Measurements from ENCODE around the gene NCAPD3. TPM values are rescaled to one million over a fixed set of nuclear protein-coding genes. Genes with fewer than 3 reads are reported as not detected.

The NCAPD3 gene
- total RNA-seq, 1 experiment from 2014 or later, result 26.7 TPM

- Mint-ChIP-seq H3K4me1 (ENCODE audit: insufficient read depth, unreplicated experiment) (peaks cover 12% of the 10 kb centered on the region), H3K9me3 (ENCODE audit: unreplicated experiment) (no peaks in the 10 kb centered on the region), H3K27me3 (ENCODE audit: insufficient read depth, unreplicated experiment) (peaks cover 15% of the 10 kb centered on the region), H3K4me3 (ENCODE audit: unreplicated experiment) (no peak overlapping the region), H3K36me3 (ENCODE audit: insufficient read depth, unreplicated experiment) (no peaks in the 10 kb centered on the region), H3K27ac (ENCODE audit: low read depth, unreplicated experiment) (no peak overlapping the region)
- DNase-seq (ENCODE audit: unreplicated experiment), result no peak
- intact Hi-C loops (cut with micrococcal nuclease), result no loop called here
- no peak for TF ChIP-seq CTCF (IDR thresholded peaks at IDR 0.05; ENCODE audit: unreplicated experiment)
- POLR2A ChIA-PET, result interaction anchor here (1.6 kb wide), 1 partner anchor 18 kb away, joined by 4 read pairs; the partner anchor contains the start of gene ACAD8
- BruUV-seq (replicated peaks), result no TSS peak
- CTCF ChIA-PET, result interaction anchor here (0.5 to 0.9 kb wide), 4 partner anchors 10 to 174 kb away, joined by 3 read pairs; no protein-coding TSS in a partner anchor
These were observed 48.2 kb upstream of the NCAPD3 start for GRCh38 chr11:134271978-134272377.

GRCh38 chr11:134270250-134270714, 46.5 kb upstream of the NCAPD3 start:
- H3K9me3 Mint-ChIP-seq (ENCODE audit: unreplicated experiment), result no peaks in the 10 kb centered on the region
- ChIA-PET POLR2A (no interaction called here), CTCF (no interaction called here)
- intact Hi-C loops (cut with micrococcal nuclease), result no loop called here
- H3K4me1 Mint-ChIP-seq (ENCODE audit: insufficient read depth, unreplicated experiment), result peaks cover 22% of the 10 kb centered on the region
- no peak overlapping the region for H3K4me3 Mint-ChIP-seq (ENCODE audit: unreplicated experiment)
- BruUV-seq (replicated peaks), result no TSS peak
- TF ChIP-seq CTCF (IDR thresholded peaks at IDR 0.05; ENCODE audit: unreplicated experiment), result peak; percentile 24
- DNase-seq (ENCODE audit: unreplicated experiment), result peak; percentile 21
- H3K27ac Mint-ChIP-seq (ENCODE audit: low read depth, unreplicated experiment), result no peak overlapping the region
- peaks cover 6% of the 10 kb centered on the region for H3K27me3 Mint-ChIP-seq (ENCODE audit: insufficient read depth, unreplicated experiment)
- H3K36me3 Mint-ChIP-seq (ENCODE audit: insufficient read depth, unreplicated experiment), result no peaks in the 10 kb centered on the region

- intact Hi-C loops (cut with micrococcal nuclease), result no loop called here
- BruUV-seq (replicated peaks), result no TSS peak
- Mint-ChIP-seq H3K27ac (ENCODE audit: low read depth, unreplicated experiment) (peak overlapping the region; percentile 76), H3K27me3 (ENCODE audit: insufficient read depth, unreplicated experiment) (no peaks in the 10 kb centered on the region), H3K4me1 (ENCODE audit: insufficient read depth, unreplicated experiment) (peaks cover 22% of the 10 kb centered on the region), H3K9me3 (ENCODE audit: unreplicated experiment) (no peaks in the 10 kb centered on the region), H3K4me3 (ENCODE audit: unreplicated experiment) (no peak overlapping the region), H3K36me3 (ENCODE audit: insufficient read depth, unreplicated experiment) (peaks cover 9% of the 10 kb centered on the region)
- CTCF ChIA-PET, result interaction anchor here (0.7 to 1.5 kb wide), 2 partner anchors 9 to 11 kb away, joined by 4 read pairs; no protein-coding TSS in a partner anchor
- DNase-seq (ENCODE audit: unreplicated experiment), result no peak
- POLR2A ChIA-PET, result no interaction called here
- no peak for TF ChIP-seq CTCF (IDR thresholded peaks at IDR 0.05; ENCODE audit: unreplicated experiment)
These were observed 44.2 kb upstream of the NCAPD3 start for GRCh38 chr11:134267966-134268365.

GRCh38 chr11:134267461-134267860, 43.7 kb upstream of the NCAPD3 start:
- Mint-ChIP-seq H3K27ac (ENCODE audit: low read depth, unreplicated experiment) (peak overlapping the region; percentile 76), H3K9me3 (ENCODE audit: unreplicated experiment) (no peaks in the 10 kb centered on the region), H3K36me3 (ENCODE audit: insufficient read depth, unreplicated experiment) (peaks cover 13% of the 10 kb centered on the region), H3K4me3 (ENCODE audit: unreplicated experiment) (no peak overlapping the region), H3K4me1 (ENCODE audit: insufficient read depth, unreplicated experiment) (peaks cover 22% of the 10 kb centered on the region), H3K27me3 (ENCODE audit: insufficient read depth, unreplicated experiment) (no peaks in the 10 kb centered on the region)
- intact Hi-C loops (cut with micrococcal nuclease), result no loop called here
- BruUV-seq (replicated peaks), result no TSS peak
- CTCF ChIA-PET, result interaction anchor here (1.2 to 1.9 kb wide), 3 partner anchors 8 to 64 kb away, joined by 3 to 6 read pairs (median 4); partner anchors contain the start of gene ACAD8
- POLR2A ChIA-PET, result interaction anchor here (1.4 kb wide), 1 partner anchor 41 kb away, joined by 3 read pairs; no protein-coding TSS in a partner anchor
- no peak for TF ChIP-seq CTCF (IDR thresholded peaks at IDR 0.05; ENCODE audit: unreplicated experiment)
- DNase-seq (ENCODE audit: unreplicated experiment), result no peak
